HG02885 (cell line): ENCODE results near the gene SLC3A2.
A peak's percentile ranks its signal among the peaks of the same experiment; 100 is the strongest.

Experiments
- ATAC-seq: cut with Tn5 transposase; IDR thresholded peaks from one replicate; pipeline ENCODE4 v1.9.1; 2021; ENCODE audit warnings: mild to moderate bottlenecking; ENCODE audit not compliant: unreplicated experiment, poor library complexity

The SLC3A2 gene

GRCh38 chr11:62876712-62877111 is 4.0 kb upstream of the SLC3A2 start:
- ATAC-seq: no peak

GRCh38 chr11:62879235-62879978 is 1.3 kb upstream of the SLC3A2 start:
- ATAC-seq: no peak

GRCh38 chr11:62880231-62880802 is 379 bp upstream of the SLC3A2 start:
- peak; percentile 33 for ATAC-seq

GRCh38 chr11:62881579-62882430 is 1.1 kb downstream of the SLC3A2 start:
- ATAC-seq: peak; percentile 54

- no peak for ATAC-seq
Observed at GRCh38 chr11:62882431-62882749, 1.7 kb downstream of the SLC3A2 start.

- ATAC-seq: no peak
Observed at GRCh38 chr11:62882788-62883501, 2.2 kb downstream of the SLC3A2 start.

- ATAC-seq: no peak
Observed at GRCh38 chr11:62883673-62884072, 3.0 kb downstream of the SLC3A2 start.

- ATAC-seq: no peak
Observed at GRCh38 chr11:62885137-62885750, 4.5 kb downstream of the SLC3A2 start.

GRCh38 chr11:62888406-62888805 is 7.7 kb downstream of the SLC3A2 start:
- ATAC-seq: no peak

GRCh38 chr11:62889126-62889483 is 8.4 kb downstream of the SLC3A2 start:
- no peak for ATAC-seq

GRCh38 chr11:62889484-62890437 is 9.1 kb downstream of the SLC3A2 start:
- ATAC-seq: no peak

- no peak for ATAC-seq
Observed at GRCh38 chr11:62892077-62892922, 11.6 kb downstream of the SLC3A2 start.

- no peak for ATAC-seq
Observed at GRCh38 chr11:62895501-62895900, 14.8 kb downstream of the SLC3A2 start.

- ATAC-seq: no peak
Observed at GRCh38 chr11:62896049-62896448, 15.4 kb downstream of the SLC3A2 start.

- ATAC-seq: no peak
Observed at GRCh38 chr11:62897311-62897710, 16.6 kb downstream of the SLC3A2 start.

- ATAC-seq: no peak
Observed at GRCh38 chr11:62898027-62898426, 17.3 kb downstream of the SLC3A2 start.

GRCh38 chr11:62902932-62903331 is 22.2 kb downstream of the SLC3A2 start:
- ATAC-seq: no peak

GRCh38 chr11:62905296-62905695 is 24.6 kb downstream of the SLC3A2 start:
- ATAC-seq: no peak
